Stimulated activated CD8-positive, alpha-beta memory T cell treated with anti-CD3 and anti-CD28 coated beads, Interleukin-12 subunit alpha, Interleukin-12 subunit beta, amount 100 ng/mL, for 1 hour (primary cell): ENCODE data around the gene CAMK4.

Experiments
- DNase-seq: peaks from one replicate; pipeline ENCODE4 v3.0.0-alpha.2; 2020; ENCODE audit warnings: low read depth

CAMK4 gene

DNA sequence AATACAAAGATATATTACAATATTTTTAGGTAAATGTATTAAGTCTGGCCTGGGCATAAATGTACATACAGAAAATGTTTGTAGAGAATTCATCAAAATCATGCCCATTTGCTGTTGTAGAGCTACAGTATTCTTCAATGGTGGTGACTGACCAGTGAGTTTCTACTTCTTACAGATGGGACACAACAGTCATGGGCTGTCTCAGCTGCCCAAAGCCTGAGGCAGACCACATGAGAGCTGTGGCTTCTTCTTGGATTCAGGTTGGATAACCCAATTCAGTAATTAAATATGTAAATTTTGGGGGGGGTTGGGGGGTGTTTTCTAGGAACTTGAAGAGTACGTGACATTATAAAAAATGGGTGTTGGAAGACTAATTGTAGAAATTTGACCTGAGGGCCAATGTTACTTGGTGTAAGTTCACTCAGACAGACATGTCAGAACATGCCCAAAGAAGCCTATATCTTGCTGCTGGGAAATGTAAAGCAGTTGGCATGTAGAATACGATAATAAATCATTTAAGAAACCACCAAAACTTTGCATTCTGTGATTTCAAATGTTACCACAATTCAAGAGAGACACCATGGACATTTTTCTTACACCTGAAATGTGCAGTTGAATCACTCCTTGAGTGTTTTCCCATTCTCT, 270.3 kb downstream of the CAMK4 start:
- no peak for DNase-seq

DNA sequence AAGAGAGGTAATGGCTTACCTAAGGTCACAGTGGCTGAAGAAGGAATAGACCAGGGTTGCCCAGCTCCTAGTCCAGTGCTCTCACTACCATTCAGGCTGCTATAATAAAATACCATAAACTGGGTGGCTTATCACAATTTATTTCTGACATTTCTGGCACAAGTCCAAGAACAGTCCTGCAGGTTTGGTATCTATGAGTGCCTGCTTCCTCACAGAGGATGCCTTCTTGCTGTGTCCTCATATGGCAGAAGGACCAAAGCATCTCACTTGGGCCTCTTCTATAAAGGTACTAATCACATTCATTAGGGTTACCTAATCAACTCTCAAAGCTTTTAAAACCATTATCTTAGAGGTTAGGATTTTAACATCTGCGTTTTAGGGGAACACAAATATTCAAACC, 271.0 kb downstream of the CAMK4 start:
- no peak for DNase-seq

- no peak for DNase-seq
These were observed 274.2 kb downstream of the CAMK4 start for GRCh38 chr5:111498346-111498745.

DNA sequence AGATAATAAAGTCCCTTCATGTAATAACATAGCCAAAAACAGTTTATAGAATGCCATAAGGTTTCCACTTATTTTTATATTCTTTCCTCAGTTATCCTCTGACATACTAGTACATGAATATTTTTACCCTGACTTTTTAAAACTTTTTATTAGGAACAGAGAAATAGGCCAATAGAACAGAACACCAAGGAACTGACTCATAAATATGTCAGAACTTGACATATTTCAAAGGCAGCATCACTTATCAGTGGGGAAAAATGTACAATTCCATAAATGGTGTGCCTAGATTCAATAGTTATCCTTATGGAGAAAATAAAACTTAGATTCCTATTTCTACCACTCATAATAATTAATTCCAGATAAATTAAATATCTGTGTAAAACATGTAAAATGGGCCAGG, 278.8 kb downstream of the CAMK4 start:
- DNase-seq, result no peak

DNA sequence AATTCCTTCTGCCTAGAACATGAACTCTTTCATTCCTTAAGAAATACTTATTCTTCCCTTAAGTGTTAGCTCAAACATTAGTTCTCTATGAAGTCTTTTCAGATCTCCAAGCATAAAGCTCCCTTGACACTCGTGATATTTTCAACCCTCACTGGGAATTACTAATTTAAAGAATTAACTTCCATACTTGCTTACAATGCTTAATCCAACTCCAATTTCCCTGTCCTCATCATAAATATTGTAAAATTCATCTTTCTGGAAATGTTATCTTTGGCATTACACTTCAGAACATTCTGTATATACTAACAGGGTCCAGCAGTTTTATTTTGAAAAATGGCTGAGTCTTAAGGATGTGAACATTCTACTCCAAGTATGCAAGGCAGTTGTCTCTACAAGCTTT, 280.9 kb downstream of the CAMK4 start:
- no peak for DNase-seq

DNA sequence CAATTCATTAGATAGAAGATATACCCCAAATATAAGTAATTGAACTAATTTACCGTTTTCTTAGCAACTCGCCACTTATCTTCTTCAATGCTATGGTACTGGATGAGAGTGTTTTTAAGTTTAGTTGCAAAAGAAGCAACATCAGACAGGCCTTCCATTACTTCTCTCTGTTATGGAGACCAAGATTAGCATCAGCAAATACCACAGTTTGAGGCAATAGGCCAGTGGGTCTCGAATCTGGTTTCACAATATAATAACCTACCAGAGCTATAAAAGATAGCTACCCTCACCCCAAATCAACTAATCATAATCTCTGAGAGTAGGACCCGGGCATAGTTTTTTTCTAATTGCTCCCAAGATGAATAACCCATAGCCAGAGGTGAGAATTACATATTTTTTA, 283.1 kb downstream of the CAMK4 start:
- no peak for DNase-seq

GRCh38 chr5:111509119-111509518, 284.9 kb downstream of the CAMK4 start:
- no peak for DNase-seq

DNA sequence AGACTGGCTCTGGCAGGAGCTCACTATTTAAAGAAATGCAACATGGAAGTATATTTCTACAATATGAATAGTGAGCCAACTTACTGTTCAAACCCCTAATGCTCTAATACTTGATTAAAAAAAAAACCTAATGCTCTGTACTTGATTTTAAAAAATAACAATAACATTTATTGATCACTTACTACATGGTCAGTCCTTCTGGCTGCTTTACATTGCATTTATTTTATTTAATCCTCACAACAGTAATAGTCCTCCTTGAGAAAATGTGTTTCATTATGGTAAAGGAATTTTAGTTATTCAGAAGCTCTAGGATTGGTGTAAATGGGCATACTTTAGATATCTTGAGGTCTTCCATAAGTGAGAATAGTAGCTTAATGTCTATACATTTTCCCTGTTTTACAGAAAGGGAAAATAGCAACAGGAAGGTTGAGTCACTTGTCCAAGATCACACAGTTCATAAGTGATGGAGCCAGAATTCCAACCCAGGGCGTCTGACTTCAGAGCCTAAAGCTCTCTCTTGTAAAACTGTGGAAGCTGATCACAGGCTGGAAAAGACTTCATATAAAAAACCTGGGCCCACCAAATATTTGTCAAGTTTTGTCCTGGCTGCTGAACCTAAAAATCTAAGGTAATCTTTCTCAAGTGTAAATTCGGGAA, 287.1 kb downstream of the CAMK4 start:
- no peak for DNase-seq

- DNase-seq, result peak; percentile 2
These were observed 287.7 kb downstream of the CAMK4 start for GRCh38 chr5:111511831-111512374.

DNA sequence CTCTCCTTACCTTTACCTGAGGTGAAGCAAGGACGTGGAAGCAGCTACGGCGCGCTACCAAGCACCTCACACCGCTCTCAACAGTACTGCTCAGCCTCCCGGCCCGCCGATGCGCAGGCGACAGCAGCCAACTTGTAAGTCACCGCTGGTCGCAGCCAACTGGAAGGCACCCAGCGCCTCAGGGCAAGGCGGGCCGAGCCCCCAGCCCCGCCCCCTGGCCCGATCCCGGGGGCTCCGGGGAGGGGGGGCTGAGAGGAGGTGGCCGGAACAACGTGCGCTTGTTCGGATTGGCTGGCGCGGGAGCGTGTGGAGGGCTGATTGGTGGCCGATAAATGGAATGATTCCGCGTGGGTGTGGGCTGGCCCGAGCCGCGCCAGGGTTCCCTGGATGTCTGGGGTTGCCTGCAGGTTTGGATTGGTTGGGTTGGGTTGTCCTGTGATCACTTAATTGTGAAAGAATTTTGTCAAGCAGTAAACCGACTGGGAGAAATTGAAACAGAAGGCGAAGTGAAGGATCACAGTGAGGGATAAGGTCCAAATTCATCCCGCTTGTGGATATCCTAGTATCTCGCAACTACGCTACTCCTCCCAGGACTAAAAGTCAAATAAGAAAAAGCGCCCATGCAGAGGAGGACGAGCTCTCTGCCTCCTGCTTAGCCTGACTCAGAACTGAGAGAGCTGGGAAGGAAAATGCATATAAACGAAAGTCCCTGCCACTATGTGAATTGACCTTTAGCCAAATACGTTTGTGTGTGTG, 288.4 kb downstream of the CAMK4 start, which contains the start of gene STARD4:
STARD4 (minus strand) TSS at position 161 of the 756 bp plus-strand sequence. CDS start 5,102 bp downstream, outside the sequence.
- peak; percentile 85 for DNase-seq

DNA sequence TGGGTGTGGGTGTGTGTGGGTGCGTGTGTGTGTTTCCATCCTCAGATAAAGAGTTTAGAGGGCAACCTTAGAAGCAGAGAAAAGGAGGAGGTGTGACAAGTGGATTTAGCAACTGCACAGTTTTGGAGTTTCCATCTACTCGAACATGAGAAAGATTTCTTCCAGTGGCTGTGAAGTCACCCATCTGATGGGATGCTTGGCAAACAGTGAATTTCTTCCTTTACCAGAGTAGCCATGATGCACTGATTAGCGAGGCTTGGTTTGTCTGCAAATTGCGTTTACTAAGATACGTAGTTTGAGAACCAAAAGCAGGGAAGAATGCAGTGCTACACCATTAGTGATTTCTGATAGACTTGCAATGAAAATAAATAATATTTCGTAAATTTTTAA, 288.9 kb downstream of the CAMK4 start:
- DNase-seq, result no peak

DNA sequence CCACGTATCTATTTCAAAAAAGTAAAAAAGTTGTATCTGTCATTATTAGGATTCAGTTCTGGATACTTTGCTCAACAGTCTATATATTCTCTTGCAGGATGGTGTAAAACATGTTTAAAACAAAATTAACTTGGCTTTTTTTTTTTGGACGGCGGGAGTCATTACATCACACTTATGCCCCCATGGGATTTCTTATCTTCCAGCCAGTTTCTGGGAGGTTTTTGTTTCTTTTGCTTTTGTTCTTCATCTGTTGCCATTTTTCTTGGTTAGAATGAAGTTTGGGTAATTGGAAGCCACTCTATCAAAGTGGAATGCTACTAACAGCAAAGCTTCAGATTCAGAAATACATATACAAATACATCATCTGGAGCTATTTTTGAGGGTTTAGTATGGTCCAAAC, 289.9 kb downstream of the CAMK4 start:
- DNase-seq, result no peak

GRCh38 chr5:111517853-111518501, 293.8 kb downstream of the CAMK4 start:
- DNase-seq, result no peak

GRCh38 chr5:111518777-111519176, 294.6 kb downstream of the CAMK4 start:
- no peak for DNase-seq

GRCh38 chr5:111520908-111521307, 296.7 kb downstream of the CAMK4 start:
- no peak for DNase-seq

DNA sequence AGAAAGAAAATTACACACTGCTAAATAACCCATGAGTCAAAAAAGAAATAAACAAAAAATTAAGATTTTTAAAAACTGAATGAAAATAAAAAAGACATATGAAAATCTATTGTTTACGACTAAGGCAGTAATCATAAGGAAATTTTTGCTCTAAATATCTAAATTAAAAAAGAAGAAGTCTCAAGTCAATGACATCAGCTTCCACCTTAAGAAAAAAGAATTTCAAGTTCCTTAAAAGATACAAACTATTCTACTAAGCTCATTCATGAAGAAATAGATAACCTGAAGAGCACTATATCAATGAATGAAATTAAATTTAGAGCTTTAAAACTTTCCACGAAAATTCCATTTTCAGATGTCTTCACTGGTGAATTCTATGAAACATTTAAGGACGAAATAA, 303.9 kb downstream of the CAMK4 start:
- no peak for DNase-seq

- peak; percentile 58 for DNase-seq
These were observed 306.1 kb downstream of the CAMK4 start for GRCh38 chr5:111530298-111530740.

- DNase-seq, result no peak
These were observed 308.9 kb downstream of the CAMK4 start for GRCh38 chr5:111532886-111533582.

DNA sequence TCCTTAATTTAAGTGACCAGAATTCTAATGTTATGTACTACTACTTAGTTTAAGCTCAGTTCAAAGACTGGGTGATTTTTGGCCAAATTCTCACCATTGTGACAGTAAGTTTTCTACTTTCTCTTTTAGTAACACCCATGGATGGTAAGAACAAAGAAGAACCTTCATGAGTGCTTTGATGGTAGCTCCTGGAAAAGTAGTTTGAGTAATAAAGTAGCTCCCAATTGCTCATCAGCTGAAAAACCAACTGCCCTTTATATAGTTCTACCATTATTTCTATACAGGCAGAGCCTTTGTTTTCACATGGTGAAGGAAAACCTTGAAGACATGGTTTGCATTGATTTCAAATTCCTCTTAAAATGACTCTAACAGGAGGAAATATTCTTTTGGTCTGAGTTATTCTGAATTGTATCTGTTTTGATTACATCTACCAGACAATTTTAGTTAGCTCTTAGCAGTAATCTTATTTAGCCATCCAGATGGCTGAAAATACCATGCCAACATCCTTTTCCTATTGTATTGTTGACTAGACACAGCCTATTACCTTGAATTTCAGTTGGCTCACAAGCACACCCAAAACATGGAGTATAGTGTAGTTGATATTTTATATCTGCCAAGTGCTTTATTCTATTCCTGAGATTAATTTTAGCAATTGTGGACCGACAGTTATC, 311.8 kb downstream of the CAMK4 start:
- no peak for DNase-seq

DNA sequence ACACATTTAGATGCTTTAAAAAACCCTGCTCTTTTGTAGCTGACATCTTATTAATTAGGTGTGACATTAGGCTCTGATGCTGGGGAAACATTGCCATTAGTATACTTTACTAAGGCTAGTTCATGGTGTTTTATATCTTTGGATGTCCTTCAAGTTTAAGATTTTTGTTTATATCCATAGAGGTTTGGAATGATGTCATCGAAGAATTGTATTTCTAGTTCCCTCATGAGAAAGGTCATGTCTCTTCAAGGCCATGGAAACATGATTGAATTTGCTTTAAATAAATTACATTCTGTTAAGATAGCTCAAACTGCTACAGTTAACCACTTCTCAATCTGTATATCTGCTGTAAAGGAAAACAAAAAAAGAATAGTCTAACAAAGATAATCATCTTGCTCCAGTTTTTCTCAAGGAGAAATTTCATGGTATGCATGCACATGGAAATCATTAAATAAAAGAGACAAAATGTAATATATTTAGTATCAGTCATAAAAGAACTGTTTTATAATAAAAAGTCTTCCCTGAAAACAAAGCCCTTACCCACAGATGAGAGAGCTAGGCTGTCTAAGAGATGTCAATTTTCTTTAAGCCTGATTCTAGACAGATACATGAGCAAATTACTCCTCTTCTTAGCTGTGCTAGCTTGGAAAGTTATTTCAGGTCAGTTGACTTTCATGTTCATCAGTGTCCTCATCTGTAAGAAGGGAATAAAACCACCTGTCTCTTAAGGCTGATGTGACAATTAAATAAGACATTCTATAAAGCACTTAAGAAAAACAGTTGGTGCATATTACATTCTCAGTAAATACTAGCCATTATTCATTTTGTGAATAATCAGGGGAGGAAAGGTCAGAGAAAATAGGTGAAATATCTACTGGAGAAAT, 313.2 kb downstream of the CAMK4 start:
- DNase-seq, result no peak
